ENCODE results near the gene HNRNPU.

HNRNPU gene

DNA sequence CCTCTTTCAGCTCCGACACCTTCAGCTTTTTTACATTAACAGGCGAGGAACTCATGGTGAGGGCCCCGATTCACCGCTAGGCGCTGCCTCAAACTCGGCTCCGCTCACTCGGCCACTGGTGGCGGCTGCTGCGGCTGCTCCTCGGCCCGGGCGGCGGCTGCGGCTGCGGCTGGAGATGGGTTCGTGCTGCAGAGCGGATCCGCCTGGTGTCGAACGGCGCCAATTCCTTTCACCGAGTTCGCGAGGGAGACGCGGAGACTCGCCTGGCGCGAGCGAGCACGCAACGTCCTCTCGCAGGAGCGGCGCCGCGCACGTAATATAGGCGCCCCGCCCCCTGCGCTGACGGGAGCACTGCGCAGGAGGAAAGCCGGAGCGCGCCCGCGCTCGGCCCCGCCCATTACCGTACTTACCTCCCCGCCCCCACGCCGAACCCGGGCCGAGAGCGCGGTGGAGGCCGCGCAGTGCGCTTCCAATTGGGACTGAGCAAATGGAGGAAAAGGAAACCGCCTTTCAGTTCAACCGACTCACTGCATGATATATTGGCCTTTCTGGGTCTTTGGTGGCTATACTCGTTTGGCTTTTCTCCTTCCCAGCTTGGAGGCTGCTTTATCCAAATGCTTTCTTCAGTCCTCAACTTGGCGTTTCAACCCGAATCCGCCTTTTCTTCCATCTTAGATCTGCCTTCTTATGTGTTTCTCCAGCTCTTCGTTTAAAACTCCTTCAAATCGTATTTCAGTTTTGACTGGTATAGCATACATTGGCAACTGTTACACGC lies at the start of gene HNRNPU:
HNRNPU (minus strand) TSS at position 291 of the 775 bp plus-strand sequence; CDS start at position 55, 236 bp downstream.
- peak; percentile 98 for DNase-seq

DNA sequence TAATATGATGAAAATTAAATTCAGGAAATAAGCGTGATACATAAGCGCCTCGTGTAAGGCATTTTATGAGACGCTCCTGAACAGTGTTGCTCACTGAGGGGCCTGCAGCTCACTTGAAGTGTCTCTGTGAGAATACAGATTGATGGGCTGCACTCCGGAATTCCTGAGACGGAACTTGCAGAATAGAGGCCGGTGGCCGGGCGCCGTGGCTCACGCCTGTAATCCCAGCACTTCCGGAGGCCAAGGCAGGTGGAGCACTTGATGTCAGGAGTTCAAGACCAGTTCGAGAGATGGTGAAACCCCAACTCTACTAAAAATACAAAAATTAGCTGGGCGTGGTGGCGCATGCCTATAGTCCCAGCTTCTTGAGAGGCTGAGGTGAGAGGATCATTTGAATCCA lies 49.5 kb upstream of the HNRNPU start:
- no peak for DNase-seq

DNA sequence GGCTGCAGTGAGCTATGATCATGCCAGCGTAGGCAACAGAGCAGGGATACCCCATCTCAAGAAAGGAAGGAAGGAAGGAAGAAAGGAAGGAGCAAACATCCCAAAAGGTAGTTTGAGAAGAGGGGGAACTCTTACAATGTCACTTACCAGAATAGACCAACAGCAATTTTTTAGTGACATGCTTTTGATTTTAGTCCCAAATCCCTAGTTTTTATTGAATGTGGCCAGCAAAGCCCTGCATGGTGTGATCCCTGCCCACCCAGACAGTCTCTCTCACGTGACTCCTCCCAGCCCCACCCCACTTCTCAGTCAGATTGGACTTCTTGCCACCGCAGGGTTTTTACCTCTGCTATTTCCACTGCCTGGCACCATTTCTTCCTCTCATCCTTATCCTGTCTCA lies 39.8 kb upstream of the HNRNPU start:
- no peak for DNase-seq

DNA sequence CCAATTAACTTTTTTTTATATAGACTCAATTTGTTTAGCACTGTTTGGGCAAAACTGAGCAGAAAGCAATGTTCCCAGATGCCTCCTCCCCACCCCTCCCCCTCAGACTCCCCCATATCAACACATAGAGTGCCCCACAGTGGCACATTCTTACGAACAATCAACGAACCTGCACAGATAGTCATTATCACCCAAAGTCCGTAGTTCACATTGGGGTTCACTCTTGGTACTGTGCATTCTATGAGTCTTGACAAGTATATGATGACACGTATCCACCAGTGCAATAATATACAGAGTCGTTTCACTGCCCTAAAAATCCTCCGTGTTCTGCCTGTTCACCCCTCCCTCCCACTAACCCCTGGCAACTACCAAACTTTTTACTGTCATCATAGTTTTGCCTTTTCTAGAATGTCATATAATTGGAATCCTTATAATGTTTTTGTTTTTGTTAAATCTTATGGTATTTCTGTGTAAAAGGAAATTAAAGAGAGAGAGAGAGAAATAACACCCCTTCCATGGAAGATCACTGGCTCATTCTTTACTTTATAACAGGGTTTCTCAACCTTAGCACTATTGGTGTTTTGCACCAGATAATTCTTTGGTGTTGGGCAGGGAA lies 37.2 kb upstream of the HNRNPU start:
- no peak for DNase-seq

DNA sequence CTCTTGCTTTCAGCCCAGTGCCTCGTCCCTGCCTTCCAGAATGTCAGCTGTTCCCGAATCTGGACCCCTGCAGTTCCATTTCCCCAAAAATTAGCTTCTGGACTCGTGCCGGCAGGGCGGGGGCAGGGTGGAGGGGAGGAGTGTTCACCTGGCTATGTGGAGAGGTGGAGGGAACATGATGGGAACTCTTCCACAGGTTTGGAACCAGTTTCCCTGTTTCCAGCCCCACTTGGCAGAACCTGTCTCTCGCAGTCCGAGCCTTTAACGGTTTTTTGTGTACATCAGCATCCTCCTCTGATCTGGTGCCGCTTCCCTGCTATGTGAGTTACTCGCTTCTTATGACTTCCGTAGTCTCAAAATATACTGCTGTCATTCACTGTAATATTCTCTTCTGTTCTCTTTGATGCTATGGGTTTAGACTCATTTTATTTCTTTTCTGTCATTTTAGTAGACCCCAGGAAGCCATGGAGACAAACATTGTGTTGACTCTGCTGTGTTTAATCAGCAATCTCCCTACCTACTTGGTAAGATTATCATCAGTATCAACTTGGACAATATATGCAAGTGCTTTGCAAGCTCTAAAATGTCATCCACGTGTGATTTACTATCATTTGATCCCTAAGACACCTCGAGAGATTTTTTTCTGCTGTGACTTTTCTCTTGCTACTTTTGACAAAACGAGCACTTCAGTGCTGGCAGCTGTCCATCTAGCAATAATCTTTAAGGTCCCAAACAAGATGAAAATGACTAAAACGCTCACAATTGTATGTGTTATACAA lies 33.3 kb upstream of the HNRNPU start:
- no peak for DNase-seq

GRCh38 chr1:244896550-244896949 lies 32.2 kb upstream of the HNRNPU start:
- no peak for DNase-seq

DNA sequence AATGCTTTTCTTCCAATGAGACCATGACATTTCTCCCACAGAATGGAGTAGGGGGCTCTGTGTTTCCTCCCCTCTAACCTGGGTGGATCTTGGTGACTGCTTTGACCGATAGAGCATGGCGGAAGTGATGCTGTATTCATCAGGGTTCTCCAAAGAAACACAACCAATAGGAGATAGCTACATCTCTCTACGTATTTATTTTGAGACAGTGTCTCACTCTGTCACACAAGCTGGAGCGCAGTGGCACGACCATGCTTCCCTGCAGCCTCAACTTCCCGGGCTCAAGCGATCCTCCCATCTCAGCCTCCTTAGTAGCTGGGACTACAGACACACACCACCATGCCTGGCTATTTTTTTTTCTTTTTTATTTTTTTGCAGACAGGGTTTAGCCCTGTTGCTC lies 29.5 kb upstream of the HNRNPU start:
- DNase-seq = no peak

DNA sequence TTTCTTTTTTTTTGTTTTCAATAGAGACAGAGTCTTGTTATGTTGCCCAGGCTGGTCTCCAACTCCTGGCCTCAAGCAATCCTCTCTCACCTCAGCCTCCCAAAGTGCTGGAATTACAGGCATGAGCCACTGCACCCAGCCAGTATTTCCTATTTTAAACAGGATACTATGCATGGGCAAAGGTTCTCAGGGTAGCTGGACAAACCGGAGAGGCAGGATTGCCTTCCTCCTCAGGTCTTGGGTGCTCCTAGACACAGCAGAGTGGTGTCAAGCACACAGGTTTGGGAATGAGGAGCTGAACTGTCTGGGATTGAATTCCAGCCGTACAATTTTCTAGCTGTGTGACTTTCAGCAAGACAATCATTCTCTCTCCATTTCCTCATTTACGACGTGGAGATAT lies 22.9 kb upstream of the HNRNPU start:
- no peak for DNase-seq

GRCh38 chr1:244881552-244882280 lies 17.4 kb upstream of the HNRNPU start:
- no peak for DNase-seq

DNA sequence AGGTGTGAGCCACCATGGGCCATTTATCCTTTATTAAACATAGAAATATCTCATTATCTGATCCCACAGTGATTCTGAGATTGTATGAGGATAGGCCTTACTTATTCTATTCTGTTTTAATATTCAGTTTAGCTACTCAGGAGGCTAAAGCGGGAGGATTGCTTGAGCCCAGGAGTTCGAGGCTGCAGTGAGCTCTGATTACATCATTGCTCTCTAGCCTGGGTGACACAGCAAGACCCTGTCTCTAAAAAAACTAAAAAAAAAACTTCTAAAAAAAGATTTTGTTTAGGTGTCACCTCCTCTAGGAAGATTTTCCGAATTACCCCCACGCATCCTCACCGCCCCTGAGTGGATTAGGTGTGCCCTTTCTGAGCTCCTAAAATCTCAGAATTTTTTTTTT lies 14.3 kb upstream of the HNRNPU start:
- DNase-seq = no peak

- DNase-seq = no peak
Measured at GRCh38 chr1:244876228-244876910, 12.0 kb upstream of the HNRNPU start.

DNA sequence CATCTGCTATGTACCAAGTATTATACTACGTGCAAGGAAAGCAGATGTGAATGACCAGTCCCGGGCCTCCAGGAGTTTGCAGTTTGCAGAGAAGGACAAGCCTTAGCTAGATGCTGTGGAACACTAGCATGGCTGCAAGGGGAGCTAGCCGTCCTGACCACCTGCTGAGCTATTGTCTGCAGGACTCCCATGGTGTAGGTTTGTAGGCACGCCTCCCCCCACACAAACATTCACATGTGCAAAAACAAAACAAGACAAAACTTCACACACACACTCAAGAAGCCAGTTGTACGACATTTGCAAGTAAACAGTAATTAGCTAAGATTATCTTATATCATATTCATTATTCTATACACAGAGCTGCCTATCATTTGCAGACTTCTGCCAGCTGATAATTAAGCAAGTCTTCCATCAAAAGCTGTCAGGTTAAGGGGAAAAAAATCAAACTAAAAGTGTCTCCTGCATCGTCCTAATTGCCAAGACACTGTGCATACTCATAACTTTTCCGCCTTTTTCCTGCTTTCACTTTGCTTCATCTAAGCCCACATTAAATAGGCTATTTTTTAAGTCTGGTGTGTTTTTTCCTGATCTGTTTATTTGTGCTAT lies 10.7 kb upstream of the HNRNPU start:
- no peak for DNase-seq

- no peak for DNase-seq
Measured at GRCh38 chr1:244869950-244870349, 5.6 kb upstream of the HNRNPU start.

- no peak for DNase-seq
Measured at GRCh38 chr1:244869364-244869827, 5.1 kb upstream of the HNRNPU start.

DNA sequence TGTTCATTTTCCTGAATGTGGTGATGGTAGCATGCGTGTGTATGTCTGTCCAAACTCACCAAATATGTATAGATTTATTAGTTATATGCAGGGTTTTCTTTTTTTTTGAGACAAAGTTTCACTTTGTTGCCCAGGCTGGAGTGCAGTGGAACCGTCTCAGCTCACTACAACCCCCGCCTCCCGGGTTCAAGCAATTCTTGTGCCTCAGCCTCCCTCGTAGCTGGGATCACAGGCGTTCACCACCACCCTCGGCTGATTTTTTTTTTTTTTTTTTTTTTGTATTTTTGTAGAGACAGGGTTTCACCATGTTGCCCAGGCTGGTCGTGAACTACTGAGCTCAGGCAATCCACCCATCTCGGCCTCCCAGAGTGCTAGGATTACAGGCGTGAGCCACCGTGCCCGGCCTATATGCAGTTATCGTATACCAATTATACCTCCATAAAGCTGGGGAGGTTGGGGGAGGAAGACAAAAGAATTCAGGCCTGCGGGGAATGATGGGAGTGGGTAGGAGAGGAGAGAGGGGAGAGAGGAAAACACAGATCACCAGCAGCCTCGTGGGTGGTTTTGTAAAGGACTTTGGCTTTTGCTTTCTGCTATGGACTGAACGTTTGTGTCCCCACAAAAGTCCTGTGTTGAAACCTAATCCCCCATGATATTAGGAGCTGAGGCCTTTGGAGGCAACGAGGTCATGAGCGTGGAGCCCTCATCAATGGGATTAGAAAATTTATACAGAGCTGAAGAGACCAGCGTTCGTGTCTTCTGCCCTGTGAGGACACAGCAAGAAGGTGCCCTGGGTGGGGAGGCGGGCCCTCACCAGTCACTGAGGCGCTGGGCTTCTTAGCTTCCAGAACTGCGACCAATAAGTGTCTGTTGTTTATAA lies 4.4 kb upstream of the HNRNPU start:
- no peak for DNase-seq

DNA sequence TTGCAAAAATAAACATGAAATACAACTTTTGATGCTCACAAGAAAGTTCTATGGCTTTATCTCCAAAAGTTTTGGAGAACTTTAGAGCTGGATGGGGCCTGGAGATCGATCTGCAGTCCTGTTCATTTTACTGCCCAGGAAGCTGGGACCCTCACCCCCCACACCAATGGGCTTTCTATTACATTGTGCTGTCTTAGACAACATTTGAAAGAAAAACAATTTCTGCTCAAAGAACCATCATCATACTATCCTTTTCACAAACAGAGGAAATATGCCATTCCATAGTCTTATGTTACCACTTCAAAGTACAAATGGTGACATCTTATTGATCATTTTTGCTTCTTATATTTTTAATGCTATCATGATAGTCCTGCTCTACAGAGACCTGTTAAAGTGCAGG lies 2.0 kb upstream of the HNRNPU start:
- no peak for DNase-seq

DNA sequence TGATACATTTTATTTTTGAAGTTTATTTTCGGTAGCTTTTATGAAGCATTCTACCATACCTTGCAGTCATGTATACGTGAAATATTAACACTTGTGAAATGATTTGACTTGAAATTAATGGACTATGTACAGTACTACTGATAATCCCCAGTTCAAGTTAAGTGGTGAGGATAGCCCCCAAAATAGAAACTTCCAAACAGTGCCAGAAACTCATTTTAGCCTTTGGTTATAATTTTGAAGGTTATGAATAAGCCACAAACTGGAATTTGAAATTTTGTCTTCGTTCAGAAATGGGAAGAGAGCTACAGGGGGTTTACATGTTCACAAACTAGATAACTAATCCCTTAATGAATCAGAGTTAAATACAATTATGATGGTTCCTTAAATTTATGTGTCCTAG lies 1.5 kb upstream of the HNRNPU start:
- no peak for DNase-seq

DNA sequence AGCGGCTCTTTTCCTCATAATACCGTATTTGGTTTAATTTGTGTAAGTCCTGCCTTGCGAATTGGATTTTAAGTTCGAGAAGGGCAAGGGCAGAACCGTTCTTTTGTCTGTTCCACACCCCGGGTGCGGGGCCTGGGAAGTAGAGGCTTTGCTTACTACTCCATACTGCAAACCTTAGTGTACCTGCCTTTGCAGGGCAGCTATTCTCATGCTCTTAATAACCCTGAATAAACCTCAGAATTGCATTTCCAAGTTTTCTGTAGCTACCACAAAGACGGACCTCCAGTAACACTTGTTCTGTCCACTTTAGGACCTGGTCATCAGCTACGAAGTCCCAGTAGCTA lies 657 bp upstream of the HNRNPU start:
- peak; percentile 53 for DNase-seq

GRCh38 chr1:244863491-244864252 lies 671 bp downstream of the HNRNPU start:
- peak; percentile 53 for DNase-seq
